AG09319 (cell line): ENCODE data around the gene GRM1.
A peak's percentile ranks its signal among the peaks of the same experiment; 100 is the strongest.

ENCODE experiments used
- DNase-seq: peaks from one replicate; pipeline ENCODE4 v3.0.0-alpha.2; 2010; ENCODE audit warnings: low read depth; ENCODE audit errors: extremely low read depth
- CTCF ChIP-seq: IDR thresholded peaks from 2 replicates; pipeline ENCODE4 v1.5.1; 2011; ENCODE audit warnings: low read depth, mild to moderate bottlenecking, inconsistent platforms, low read length, moderate library complexity

GRM1 gene

GRCh38 chr6:146282837-146283236 lies 254.0 kb downstream of the GRM1 start:
- TF ChIP-seq CTCF, result no peak
- no peak for DNase-seq

- no peak for DNase-seq
- TF ChIP-seq CTCF, result no peak
These were observed 255.4 kb downstream of the GRM1 start for GRCh38 chr6:146284311-146284710.

GRCh38 chr6:146286961-146287360 lies 258.1 kb downstream of the GRM1 start:
- no peak for TF ChIP-seq CTCF

GRCh38 chr6:146287691-146288369 lies 259.0 kb downstream of the GRM1 start:
- peak; percentile 10 for DNase-seq

More at GRCh38 chr6:146286961-146287360, 258.1 kb downstream of the GRM1 start:
- DNase-seq, result no peak

GRCh38 chr6:146289816-146290588 lies 261.1 kb downstream of the GRM1 start:
- no peak for TF ChIP-seq CTCF
- peak; percentile 37 for DNase-seq

More at GRCh38 chr6:146287691-146288369, 259.0 kb downstream of the GRM1 start:
- TF ChIP-seq CTCF, result no peak

GRCh38 chr6:146290589-146290901 lies 261.7 kb downstream of the GRM1 start:
- no peak for TF ChIP-seq CTCF
- no peak for DNase-seq

- no peak for TF ChIP-seq CTCF
- no peak for DNase-seq
These were observed 263.6 kb downstream of the GRM1 start for GRCh38 chr6:146292506-146292905.
